SK-N-SH (cell line): ENCODE results near the gene UPK1B.
"Not testable (repeated sequence)": the region's sequence is repeated elsewhere in the genome, so short reads cannot be mapped to it uniquely, and the experiment has no call there.

ENCODE experiments used
- EP300 ChIP-seq, 2 experiments: IDR thresholded peaks; 2 replicates each; pipeline versions ENCODE4 v1.4.0 to v1.6.1; 2012; ENCODE audit warnings: borderline replicate concordance in 1 of 2, low read depth in 1 of 2, low read length in 1 of 2
- FOSL2 ChIP-seq: IDR thresholded peaks from 2 replicates; pipeline ENCODE4 v1.4.0; 2012; ENCODE audit warnings: low read depth, mild to moderate bottlenecking, moderate library complexity, borderline replicate concordance
- FOXM1 ChIP-seq: IDR thresholded peaks from 2 replicates; pipeline ENCODE4 v1.4.0; 2012; ENCODE audit warnings: low read depth, mild to moderate bottlenecking
- RAD21 ChIP-seq: IDR thresholded peaks from 2 replicates; pipeline ENCODE4 v1.6.1; 2012; ENCODE audit warnings: mild to moderate bottlenecking, low read length
- REST ChIP-seq: IDR thresholded peaks from 2 replicates; pipeline ENCODE4 v1.6.1; 2012; ENCODE audit warnings: mild to moderate bottlenecking, low read depth, low read length, moderate library complexity
- SIN3A ChIP-seq: IDR thresholded peaks from 2 replicates; pipeline ENCODE4 v1.6.1; 2012; ENCODE audit warnings: low read depth, mild to moderate bottlenecking, low read length, moderate library complexity, borderline replicate concordance
- TAF1 ChIP-seq: IDR thresholded peaks from 2 replicates; pipeline ENCODE4 v1.6.1; 2012; ENCODE audit warnings: low read depth, mild to moderate bottlenecking, low read length, moderate library complexity, borderline replicate concordance
- TF ChIP-seq, protein P1 (sequence below): fragments of 200-600 bp; sonication (generic); IDR thresholded peaks from 2 replicates; pipeline ENCODE4 v1.6.1; 2017; ENCODE audit warnings: antibody characterized with exemption, mild to moderate bottlenecking, moderate library complexity
- TF ChIP-seq, protein P2 (sequence below): IDR thresholded peaks from 2 replicates; pipeline ENCODE4 v1.4.0; 2012; ENCODE audit warnings: low read depth, borderline replicate concordance
- TF ChIP-seq, protein P3 (sequence below): fragments of 150-350 bp; IDR thresholded peaks from 2 replicates; pipeline ENCODE4 v1.6.1; 2017; ENCODE audit warnings: antibody characterized with exemption, low read length, low read depth, borderline replicate concordance

GRCh38 chr3:119139360-119139759 is 34.0 kb upstream of the UPK1B start:
- TF ChIP-seq, protein P1, sequence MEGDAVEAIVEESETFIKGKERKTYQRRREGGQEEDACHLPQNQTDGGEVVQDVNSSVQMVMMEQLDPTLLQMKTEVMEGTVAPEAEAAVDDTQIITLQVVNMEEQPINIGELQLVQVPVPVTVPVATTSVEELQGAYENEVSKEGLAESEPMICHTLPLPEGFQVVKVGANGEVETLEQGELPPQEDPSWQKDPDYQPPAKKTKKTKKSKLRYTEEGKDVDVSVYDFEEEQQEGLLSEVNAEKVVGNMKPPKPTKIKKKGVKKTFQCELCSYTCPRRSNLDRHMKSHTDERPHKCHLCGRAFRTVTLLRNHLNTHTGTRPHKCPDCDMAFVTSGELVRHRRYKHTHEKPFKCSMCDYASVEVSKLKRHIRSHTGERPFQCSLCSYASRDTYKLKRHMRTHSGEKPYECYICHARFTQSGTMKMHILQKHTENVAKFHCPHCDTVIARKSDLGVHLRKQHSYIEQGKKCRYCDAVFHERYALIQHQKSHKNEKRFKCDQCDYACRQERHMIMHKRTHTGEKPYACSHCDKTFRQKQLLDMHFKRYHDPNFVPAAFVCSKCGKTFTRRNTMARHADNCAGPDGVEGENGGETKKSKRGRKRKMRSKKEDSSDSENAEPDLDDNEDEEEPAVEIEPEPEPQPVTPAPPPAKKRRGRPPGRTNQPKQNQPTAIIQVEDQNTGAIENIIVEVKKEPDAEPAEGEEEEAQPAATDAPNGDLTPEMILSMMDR: not testable (repeated sequence)
- not testable (repeated sequence) for TF ChIP-seq FOXM1; RAD21; REST; SIN3A; FOSL2; TAF1; EP300 (IDR thresholded peaks at IDR 0.05; ENCODE audit: borderline replicate concordance in 1 of 2, low read depth in 1 of 2, low read length in 1 of 2)
- TF ChIP-seq, protein P2, sequence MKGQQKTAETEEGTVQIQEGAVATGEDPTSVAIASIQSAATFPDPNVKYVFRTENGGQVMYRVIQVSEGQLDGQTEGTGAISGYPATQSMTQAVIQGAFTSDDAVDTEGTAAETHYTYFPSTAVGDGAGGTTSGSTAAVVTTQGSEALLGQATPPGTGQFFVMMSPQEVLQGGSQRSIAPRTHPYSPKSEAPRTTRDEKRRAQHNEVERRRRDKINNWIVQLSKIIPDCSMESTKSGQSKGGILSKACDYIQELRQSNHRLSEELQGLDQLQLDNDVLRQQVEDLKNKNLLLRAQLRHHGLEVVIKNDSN: not testable (repeated sequence)
- TF ChIP-seq, protein P3, sequence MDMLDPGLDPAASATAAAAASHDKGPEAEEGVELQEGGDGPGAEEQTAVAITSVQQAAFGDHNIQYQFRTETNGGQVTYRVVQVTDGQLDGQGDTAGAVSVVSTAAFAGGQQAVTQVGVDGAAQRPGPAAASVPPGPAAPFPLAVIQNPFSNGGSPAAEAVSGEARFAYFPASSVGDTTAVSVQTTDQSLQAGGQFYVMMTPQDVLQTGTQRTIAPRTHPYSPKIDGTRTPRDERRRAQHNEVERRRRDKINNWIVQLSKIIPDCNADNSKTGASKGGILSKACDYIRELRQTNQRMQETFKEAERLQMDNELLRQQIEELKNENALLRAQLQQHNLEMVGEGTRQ: not testable (repeated sequence)
